HG03103 (cell line): ENCODE measurements around the gene MYO5C.
A peak's percentile ranks its signal among the peaks of the same experiment; 100 is the strongest.

Experiments used
- ATAC-seq: cut with Tn5 transposase; IDR thresholded peaks from one replicate; pipeline ENCODE4 v1.9.1; 2021; ENCODE audit warnings: low read depth; ENCODE audit not compliant: unreplicated experiment

MYO5C gene

GRCh38 chr15:52295421-52296001 lies at the start of gene MYO5C:
Gene MYO5C, minus strand, starts transcription at chr15:52295804. Its CDS starts 168 bp downstream, at chr15:52295636.
- ATAC-seq, result no peak

- ATAC-seq, result no peak
Observed at GRCh38 chr15:52344592-52344991, 49.0 kb upstream of the MYO5C start.

- ATAC-seq, result no peak
Observed at GRCh38 chr15:52343831-52344230, 48.2 kb upstream of the MYO5C start.

GRCh38 chr15:52340093-52340492 lies 44.5 kb upstream of the MYO5C start:
- no peak for ATAC-seq

DNA sequence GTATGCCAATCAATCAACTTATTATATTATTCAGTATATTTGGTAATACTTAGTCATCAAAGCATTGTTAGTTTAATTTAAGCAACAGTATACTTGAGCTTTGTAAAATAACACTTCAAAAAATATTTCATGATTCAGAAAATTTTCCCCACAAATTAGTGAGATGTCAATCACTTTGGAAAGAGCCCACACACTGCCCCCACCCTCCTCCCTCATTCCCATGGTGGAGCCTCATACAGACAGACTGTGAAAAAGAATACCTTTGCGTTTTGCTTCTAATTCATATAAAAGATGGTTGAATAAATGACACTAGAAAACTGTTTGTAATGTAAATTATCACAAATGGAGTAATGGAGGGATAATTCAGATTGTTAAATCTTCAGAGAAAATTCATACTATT lies 43.3 kb upstream of the MYO5C start:
- no peak for ATAC-seq

GRCh38 chr15:52338058-52338457 lies 42.5 kb upstream of the MYO5C start:
- no peak for ATAC-seq

GRCh38 chr15:52337198-52337853 lies 41.7 kb upstream of the MYO5C start:
- no peak for ATAC-seq

DNA sequence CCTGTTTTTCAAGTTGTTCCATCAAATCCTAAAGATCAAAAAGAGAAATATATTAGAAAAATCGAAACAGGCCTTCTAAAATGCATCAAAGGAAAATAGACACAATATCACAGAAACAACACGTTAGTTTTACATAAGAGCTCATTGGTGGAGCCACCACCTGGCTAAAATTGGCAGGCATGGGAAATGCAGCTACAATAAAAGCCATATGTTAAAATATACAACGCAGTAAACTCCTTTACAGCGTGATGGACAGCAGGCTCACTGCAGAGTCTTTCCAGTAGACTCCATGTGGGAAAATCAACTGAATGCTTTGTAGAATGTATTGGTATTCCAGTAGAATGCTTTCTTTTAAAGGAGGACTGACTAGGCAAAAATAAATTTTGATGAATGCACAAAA lies 40.9 kb upstream of the MYO5C start:
- no peak for ATAC-seq

DNA sequence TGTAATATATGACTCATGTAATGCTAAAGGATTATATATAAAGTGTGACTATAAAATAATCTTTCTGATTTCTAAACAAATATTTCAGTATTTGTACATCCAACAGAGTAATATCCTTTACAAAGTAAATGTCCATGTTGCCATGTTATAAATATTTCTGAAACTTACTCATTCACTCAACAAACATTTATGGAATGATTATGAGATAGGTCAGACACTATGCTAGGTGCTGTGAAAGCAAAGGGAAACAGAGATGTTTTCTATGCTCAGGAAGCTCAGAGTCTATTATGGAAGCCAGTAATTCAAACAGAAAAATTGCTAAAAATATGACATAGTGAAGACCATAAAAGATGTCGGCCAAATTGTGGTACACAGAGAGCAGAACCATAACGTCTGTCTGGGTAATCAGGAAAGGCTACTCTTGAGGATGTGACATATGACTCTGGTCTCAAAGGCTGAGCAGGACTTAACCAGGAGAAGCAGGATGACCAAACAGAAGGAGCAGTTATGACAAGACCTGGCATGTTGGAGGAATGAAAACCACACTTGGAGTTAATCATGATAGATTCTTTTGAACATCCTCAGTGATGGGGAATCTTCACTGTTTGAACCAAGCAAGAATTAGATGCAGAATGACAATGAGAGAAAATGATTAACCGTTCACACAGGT lies 39.0 kb upstream of the MYO5C start:
- ATAC-seq, result no peak

DNA sequence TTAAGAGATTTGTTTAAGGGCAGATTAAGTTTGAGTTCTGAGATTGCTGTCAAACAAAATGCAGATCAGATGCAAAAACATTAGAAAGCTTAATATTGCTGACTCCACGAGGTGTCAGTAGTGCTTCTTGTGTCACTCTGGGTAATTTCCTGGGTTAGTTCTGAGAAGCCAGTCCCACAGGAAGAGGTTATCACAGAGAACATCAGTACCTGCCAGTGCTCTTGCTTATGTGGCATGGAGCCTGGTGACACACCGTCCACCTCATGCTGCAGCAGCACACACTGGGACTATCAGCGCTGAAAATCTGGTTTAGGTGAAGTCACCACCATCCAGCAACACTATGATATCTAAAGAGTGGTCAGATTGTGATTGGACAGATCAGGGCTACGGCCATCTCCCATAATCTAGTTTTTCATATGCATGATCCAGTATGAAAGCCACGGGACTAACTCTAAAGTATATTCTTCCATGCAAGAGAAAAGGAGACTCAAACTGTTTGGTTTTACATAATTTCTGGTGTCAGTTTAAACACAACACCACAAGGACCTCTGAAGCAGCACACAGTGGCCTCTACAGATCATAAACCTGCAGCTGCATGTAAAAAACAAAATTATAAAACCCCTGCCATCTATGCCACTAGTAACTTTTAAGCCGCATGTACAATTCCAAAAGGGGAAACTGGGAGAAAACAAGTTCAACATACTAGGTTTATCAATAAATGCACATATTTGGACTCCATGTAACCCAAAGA lies 36.1 kb upstream of the MYO5C start:
- peak; percentile 73 for ATAC-seq

DNA sequence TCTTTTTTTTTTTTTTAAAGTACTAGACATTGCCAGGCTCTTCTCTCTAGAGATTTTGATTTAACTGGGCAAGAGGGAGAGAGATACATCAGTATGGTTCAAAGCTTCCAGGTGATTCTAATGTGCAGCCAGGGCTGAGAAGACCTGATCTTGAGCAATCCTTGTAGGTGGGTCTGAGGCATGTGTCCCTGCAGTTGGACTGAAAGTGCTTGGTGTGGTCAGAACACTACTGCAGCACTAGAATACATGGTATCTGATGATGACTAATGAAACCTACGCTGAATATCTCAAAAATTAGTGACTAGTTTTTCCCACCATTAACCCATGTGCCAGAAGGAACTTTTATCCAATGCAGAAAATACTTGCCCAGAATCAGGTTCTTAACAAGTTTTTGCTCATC lies 34.4 kb upstream of the MYO5C start:
- ATAC-seq, result no peak

DNA sequence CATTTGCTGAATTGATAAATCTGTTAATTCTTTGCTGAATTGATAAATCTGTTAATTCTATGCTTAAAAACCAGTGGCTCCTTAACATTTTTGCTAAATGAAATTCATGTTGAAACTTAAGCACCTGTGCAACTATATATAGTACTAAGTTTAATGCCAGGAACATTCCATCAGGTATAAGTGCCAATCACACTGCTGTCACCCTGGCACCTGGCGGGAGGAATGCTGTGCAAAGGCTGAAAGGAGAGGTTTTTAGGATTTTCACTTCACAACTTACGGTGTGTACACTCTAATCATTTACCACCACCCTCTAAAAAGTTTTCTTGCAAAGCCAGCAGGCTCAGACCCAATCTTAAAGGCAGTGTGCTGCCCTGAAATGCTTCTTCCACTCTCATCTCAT lies 33.5 kb upstream of the MYO5C start:
- ATAC-seq, result no peak

- no peak for ATAC-seq
Observed at GRCh38 chr15:52328680-52329079, 33.1 kb upstream of the MYO5C start.

DNA sequence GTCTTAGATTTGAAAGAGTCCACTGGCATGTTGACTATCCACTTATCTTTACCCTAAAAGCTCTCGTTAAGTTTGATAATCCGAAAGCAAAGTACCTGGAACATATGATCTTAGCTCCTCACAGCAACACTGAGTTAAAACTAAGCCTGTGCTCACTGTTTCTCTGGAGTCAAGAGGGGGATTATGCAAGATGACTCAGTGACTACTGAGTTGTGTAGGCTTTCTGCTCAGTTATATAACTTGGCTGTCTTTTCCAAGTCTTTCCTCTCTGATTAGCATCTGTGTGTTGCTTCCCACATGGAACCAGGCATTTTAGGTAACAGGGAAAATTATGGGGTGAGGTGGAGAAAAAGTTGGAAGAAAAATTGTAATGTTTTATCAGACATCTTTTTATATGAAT lies 31.2 kb upstream of the MYO5C start:
- no peak for ATAC-seq

- ATAC-seq, result no peak
Observed at GRCh38 chr15:52324109-52324508, 28.5 kb upstream of the MYO5C start.

DNA sequence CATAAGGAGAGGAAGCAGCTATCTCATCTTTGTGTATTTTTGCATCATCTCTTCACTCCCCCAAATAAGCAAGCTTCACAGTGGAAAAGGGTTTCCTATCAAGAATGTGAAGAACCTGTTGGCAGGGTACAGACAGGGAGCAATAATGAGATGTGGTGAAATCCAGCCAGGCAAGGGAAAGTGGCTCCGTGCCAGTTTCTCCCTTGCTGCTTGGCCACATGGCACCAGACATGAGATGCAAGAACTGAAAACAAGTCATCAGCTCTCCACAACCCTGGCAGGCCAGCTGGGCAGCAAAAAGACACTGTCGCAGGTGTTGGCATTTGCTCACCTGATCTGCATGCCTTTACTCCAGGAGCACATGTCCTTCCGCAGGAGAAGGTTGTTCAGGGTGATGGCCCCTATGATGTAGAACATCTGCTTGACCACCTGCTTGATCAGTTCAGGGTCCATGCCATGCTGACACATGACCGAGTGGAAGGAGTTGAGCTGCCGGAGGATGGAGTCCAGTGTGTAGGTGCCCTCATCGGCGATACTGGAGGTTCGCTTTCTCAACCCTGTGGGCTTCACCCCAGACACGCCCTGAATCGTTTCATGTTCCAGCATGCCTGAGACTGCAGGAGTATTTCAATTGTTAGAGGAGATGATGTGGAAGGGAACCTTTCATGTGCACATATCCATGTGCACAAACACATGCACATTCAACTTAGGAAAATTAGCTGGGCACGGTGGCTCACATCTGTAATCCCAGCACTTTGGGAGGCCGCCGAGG lies 23.3 kb upstream of the MYO5C start:
- ATAC-seq, result no peak

DNA sequence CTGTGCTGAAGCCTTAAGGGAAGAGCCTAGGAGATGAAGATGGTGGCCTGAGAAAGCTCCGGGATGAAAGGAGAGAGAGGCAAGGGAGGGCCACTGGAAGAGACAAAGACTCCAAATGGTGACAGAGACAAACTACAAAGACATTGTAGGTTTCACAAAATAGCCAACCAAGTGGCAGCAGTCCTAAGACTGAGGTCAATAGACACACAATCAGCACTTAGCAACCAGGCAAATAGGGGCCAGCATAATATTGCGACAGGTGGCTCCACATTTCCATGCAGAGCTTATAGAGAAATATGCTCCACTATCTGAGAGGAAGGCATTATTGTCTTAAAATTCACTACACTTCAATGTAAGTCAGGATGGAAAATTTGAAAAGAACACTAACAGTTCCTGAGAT lies 22.1 kb upstream of the MYO5C start:
- no peak for ATAC-seq

DNA sequence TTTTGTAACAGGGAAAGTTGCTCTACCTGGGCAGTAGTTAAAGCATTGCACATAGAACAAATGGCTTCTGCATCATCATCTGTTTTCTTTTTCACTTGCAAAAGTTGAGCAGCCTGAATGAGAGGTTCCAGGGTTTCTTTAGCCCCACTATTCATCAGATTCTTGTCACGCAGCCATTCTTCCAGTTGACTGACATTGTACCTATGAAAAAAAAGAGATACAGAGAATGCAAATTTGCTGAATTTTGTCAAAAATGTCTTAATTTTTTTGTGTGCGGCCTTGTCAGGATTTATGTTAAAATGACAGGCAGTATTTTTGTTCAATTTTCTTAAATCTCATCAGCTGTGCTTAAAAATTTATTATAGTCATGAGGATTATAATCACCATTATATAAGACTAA lies 21.4 kb upstream of the MYO5C start:
- no peak for ATAC-seq

DNA sequence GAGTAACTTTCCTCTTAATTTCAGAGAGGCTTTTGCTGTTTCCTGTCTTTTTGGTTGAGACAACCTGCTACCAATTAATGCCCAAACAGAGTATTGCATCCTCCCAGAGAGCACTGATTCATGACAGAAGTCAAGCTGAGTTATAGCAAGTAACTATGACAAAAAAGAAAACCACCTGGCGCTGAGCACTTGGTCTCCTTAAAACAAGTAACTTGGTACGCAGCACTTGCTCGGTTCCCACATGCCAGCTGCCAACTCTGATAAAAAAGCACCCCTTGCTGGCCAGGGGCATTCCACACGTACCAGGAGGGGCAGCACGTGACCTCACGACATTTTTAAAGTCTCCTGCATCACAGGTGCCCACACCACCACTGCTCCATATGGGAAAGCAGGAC lies 13.5 kb upstream of the MYO5C start:
- ATAC-seq, result peak; percentile 55

GRCh38 chr15:52308446-52309153 lies 13.0 kb upstream of the MYO5C start:
- peak; percentile 67 for ATAC-seq
